Measurements from ENCODE around the gene PCSK7.
"Not testable (repeated sequence)": the region's sequence is repeated elsewhere in the genome, so short reads cannot be mapped to it uniquely, and the experiment has no call there.

PCSK7 gene

DNA sequence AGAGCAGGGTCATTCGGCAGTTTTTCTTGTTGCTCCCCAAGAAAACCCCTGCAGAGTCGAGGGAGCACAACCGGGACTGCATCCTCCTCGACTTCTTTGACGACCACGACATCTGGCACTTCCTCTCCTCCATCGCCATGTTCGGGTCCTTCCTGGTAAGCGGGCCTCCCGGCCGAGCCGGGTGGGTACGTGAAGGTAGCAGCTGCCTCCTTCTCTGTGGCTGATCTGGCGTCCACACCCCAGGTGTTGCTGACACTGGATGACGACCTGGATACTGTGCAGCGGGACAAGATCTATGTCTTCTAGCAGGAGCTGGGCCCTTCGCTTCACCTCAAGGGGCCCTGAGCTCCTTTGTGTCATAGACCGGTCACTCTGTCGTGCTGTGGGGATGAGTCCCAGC is 36.1 kb downstream of the PCSK7 start:
- FAIRE-seq: no peak

GRCh38 chr11:117195258-117195657 is 36.6 kb downstream of the PCSK7 start:
- FAIRE-seq: no peak

DNA sequence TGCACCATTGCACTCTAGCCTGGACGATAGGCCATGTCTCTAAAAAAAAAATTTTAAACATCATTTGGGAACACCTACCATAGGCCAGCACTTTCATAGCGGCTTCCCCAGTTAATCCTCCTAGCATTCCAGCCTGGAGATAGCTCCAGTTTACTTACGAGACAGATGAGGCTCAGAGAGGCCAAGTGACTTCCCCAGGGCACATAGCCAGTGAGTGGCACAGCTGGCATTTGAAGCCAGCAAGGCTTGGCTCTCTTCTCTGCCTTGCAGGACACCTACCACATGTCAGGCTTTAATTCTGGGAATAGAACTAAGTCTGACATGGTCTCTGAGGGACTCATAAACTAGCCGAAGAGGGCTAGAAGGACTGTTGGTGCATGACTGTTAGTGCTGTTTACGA is 37.6 kb downstream of the PCSK7 start:
- no peak for FAIRE-seq

DNA sequence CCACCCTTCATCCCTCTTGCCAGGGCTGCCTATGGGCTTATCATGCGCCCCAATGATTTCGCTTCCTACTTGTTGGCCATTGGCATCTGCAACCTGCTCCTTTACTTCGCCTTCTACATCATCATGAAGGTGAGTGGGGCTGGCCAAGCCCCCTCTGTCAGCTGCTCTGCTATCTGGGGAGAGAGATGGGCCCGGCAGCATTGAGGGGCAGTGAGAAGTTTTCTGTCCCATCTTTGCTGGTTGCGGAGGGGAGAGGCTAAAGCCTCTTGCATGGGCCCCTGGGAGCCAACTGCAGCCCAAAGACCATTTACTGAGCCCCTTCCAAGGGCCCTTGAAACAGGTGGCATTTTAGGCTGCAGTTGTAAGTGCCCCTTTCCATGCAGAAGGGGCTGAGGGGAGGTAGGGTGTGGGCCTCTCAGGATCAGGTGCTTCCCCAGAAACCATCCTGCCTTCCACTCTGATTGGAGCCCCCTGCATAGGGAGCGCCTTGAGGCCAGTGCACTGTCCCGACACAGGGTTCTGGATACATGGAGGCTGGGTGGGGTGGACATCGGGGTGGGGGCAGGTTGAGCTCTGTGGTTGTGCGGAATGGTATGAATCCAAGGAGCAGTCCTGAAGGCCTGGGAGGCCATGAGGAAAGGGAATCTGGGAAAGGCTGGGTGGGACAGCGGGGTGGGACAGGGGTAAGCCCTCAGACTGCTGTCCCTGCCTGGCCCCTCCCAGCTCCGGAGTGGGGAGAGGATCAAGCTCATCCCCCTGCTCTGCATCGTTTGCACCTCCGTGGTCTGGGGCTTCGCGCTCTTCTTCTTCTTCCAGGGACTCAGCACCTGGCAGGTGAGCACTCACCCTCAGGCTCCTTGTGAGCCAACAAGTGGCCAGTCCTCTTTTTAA is 38.5 kb downstream of the PCSK7 start:
- no peak for FAIRE-seq

DNA sequence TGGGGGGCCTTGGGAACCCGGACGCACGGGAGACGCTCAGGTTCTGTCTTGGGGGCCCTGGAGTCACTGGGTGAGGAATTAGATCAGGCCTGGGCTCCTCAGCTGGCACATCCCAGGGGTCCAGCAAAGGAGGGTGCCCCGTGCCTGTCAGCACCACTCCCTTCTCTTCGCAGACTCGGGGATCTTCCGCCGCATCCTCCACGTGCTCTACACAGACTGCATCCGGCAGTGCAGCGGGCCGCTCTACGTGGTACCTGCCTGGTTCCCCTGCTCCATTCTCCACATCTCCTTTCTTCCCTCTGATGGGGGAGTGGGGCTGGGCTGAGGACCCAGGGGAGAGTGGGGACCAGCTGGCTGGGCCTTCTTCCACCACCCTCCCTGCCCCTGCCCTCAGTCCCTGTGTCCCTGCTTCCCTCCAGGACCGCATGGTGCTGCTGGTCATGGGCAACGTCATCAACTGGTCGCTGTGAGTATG is 39.4 kb downstream of the PCSK7 start:
- no peak for FAIRE-seq

- no peak for FAIRE-seq
Measured at GRCh38 chr11:117191680-117192400, 40.0 kb downstream of the PCSK7 start.

GRCh38 chr11:117189941-117190544 is 41.8 kb downstream of the PCSK7 start:
- no peak for FAIRE-seq

DNA sequence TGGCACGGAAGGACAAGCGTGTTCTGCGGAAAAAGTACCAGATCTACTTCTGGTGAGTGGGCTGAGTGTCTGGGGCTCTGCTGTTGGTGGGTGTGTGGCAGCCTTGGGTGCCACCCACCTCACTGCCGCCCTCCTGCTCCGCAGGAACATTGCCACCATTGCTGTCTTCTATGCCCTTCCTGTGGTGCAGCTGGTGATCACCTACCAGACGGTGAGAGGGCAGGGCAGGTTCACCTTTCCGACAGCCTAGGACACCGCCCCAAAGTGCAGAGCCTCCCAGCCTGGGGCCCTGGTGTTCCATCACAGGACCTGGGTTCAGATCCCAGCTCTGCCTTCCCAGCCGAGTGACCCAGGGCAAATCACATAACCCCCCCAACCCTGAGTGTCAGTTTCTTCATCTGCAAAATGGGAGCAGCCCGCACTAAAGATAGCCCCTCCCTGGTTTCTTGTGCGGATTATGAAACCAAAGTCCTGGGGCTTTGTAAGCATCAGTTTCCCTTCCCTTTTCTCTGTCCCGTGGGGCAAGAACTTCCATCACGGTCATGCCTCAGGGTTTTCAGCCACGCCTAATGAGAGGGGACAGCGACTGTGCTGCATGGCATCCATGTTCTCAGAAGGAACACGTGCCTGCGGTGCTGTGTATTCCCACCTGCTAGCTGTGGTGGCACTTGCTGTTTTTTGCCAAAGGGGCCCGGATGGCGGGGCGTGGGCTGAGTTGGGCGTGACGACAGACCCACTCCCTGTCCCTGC is 42.5 kb downstream of the PCSK7 start:
- FAIRE-seq: no peak

DNA sequence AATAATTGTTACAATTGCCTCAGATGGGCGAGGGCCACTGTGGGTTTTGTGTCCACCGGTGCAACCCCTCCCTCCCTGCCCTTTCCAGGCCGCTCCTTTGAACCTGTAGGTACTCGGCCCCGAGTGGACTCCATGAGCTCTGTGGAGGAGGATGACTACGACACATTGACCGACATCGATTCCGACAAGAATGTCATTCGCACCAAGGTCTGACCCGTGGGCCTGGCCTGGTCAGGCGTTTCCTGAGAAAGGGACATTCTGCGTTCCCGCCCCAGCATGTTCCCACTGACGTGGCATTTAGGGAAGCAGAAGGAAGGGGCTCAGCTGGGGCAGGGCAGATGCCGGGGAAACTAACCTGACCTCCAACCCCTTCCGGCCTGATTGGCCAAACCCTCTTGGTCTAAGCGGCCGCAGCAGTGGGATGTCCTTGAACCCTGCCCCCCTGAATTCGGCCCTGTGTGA is 43.2 kb downstream of the PCSK7 start:
- no peak for FAIRE-seq

DNA sequence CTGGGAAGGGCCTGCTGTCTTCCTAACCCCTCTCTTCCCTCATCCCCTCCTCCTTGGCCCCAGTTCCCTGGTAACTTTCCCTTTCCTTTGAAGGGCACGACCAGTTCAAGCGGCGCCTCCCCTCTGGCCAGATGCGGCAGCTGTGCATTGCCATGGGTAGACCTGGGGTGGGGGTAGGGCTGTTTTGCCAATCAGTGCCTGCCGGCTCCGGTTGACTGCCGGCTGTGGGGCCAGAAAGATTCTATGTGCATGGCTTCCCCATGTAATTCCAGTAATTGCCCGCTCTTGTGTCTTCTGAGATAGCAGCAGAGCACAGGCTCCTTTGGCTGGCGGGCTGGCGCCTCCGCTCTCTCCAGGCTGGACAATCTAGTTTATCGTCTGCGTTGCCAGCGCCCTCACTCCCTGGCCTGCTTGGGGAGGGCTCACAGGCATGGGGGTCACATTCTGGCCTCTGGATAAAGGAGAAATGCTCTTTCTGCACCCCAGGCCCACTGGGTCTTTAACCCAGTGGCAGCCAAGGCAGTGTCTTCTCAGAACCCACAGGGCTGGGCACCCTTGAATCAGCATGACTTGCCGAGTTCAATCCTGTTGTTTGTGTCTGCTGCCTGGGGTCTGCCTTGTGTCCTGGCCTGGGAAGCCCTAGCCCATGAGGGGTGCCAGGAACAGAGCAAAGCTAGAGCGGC is 43.9 kb downstream of the PCSK7 start:
- no peak for FAIRE-seq

DNA sequence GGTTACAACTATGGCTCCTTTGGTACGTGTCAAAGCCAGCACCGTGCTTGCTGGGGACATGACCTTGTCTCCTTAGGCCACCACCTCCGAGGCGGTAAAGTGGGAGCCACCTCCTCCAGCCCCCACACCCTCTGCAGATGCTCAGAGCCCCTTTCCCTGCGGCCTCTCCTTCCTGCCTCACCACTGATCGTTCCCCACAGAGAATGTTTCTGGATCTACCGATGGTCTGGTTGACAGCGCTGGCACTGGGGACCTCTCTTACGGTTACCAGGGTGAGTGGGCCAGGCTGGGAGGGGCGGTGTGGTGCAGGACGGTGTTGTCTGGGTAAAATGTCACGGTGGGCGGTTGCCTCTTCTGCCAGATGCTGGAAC is 44.5 kb downstream of the PCSK7 start:
- no peak for FAIRE-seq

GRCh38 chr11:117187007-117187406 is 44.9 kb downstream of the PCSK7 start:
- no peak for FAIRE-seq

GRCh38 chr11:117186431-117186761 is 45.5 kb downstream of the PCSK7 start:
- no peak for FAIRE-seq

DNA sequence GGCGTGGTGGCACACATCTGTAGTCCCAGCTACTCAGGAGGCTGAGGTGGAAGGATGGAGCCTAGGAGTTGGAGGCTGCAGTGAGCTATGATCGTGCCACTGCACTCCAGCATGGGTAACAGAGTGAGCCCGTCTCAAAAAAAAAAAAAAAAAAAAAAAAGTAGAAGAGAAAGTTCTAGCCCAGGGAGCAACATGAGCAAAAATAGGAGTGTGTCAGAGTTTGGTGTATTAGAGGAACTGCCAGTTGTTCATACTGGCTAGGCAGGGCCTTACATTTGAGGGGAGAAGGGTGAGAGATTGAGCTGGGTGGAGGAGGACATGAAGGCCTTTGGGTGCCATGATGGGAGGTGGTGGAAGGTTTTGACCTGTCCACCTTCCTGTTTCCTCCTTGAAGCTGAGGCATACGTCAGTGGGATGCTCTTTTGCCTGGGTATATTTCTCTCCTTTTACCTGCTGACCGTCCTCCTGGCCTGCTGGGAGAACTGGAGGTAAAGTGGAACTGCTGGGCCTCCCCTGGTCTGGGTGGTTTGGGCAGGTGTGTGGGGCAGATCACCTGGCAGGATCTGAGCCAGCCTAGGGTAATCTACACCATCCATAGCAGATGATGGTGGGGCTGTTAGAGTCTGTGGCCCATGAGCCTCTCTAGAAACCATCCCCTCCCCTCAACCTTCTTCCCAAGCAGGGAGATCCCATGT is 46.0 kb downstream of the PCSK7 start:
- FAIRE-seq: no peak

DNA sequence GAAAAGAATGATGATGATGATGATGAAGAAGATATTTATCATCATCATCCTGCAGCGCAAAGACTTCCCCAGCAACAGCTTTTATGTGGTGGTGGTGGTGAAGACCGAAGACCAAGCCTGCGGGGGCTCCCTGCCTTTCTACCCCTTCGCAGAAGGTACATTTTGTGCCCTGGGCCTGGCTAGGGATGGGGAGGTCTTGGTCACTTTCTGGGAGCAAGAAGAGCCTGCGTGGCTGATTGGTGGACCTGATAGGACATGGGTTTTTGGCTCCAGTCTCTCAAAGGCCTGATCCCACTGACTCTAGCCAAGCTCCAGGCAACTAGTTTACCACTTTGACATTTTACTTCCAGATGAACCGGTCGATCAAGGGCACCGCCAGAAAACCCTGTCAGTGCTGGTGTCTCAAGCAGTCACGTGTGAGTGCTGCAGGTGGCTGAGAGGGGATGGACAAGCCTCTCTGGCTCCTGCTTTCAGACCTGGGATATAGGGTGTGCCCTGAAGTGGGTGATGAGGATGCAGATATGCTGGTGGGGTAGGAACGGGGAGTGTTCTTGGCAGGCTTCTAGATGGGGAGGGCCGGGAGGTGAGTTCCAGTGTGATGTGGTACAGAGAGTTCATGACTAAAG is 48.0 kb downstream of the PCSK7 start:
- no peak for FAIRE-seq

GRCh38 chr11:117183178-117183577 is 48.7 kb downstream of the PCSK7 start:
- not testable (repeated sequence) for FAIRE-seq

GRCh38 chr11:117182551-117182935 is 49.3 kb downstream of the PCSK7 start:
- FAIRE-seq: no peak

DNA sequence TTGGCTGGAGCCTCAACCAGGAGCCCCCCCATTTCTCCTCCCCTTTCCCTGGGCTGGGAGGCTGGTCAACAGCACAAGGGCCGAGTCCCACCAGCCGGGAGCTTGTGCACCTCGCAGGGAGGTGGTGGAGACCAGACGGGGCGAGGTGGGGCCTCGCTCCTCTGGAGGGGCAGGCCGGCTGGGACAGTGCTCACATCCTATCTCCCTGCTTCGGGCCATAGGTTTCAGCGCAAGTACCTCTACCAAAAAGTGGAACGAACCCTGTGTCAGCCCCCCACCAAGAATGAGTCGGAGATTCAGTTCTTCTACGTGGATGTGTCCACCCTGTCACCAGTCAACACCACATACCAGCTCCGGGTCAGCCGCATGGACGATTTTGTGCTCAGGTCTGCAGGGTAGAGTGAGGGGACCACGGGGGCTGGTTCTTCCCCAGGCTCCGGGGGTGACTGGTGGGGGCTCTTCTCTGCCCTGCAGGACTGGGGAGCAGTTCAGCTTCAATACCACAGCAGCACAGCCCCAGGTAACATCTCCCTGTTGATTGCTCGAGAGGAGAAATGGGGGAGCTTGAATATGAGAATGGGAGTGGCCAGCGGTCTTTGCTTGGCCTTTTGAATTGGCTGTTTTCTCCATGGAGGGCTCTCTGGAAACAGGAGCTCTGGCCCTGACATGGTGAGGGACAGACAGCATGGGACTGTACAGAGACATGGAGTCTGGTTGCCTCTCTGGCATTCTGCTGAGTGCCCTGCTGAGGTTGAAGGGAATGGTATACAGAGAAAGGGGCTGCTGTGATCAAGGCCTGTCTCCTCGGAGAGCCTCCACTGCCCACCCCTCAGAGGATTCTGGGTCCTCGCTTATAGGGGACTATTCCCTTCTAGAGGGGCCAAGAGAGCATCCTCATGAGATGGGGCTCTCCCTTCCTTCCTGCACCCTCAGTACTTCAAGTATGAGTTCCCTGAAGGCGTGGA is 50.0 kb downstream of the PCSK7 start:
- no peak for FAIRE-seq

GRCh38 chr11:117180661-117181585 is 51.0 kb downstream of the PCSK7 start:
- no peak for FAIRE-seq
